Upper lobe of left lung (tissue), 4 donors: ENCODE results near the gene ADCY4.
A peak's percentile ranks its signal among the peaks of the same experiment; 100 is the strongest.

ENCODE experiments used
- POLR2A ChIP-seq, 4 donors: fragments of 450-650 bp; IDR thresholded peaks; one replicate each; pipeline ENCODE4 v1.5.1; 2016 to 2017; ENCODE audit warnings: antibody characterized with exemption in 4 of 4, mild to moderate bottlenecking in 2 of 4
- POLR2AphosphoS5 ChIP-seq, 2 donors: sonication (generic); formaldehyde crosslinking; IDR thresholded peaks; one replicate each; pipeline ENCODE4 v1.5.1; 2017; ENCODE audit warnings: antibody characterized with exemption in 2 of 2
- TF ChIP-seq, protein P1 (sequence below), 6 experiments: fragments of 450-650 bp in 4 of 6; fragments of 200-600 bp in 2 of 6; sonication (generic) in 2 of 6; IDR thresholded peaks; one replicate each; pipeline ENCODE4 v1.5.1; 2016 to 2019; ENCODE audit warnings: antibody characterized with exemption in 6 of 6

DNA sequence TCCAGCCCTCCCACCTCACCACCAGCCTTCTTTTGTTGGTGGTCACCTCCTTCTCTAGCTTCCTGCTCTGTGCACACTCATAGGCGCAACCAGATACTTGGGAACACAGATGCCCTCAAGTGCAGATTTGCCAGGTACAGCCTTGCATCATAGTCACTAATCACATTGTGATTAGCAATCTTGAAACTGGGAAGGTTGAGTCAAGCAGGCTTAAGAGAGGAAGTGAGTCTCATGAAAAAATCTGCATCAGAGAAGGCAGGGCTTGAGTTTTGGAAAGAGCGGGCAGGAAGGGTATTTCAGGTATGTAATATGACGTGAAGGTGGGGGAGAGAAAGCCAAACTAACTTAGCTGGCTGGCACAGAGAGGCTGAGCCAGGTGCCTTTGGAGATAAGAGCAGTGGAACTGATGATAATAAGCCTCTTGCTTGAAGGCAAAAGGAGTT, 60.7 kb downstream of the ADCY4 start:
- TF ChIP-seq, protein P1, sequence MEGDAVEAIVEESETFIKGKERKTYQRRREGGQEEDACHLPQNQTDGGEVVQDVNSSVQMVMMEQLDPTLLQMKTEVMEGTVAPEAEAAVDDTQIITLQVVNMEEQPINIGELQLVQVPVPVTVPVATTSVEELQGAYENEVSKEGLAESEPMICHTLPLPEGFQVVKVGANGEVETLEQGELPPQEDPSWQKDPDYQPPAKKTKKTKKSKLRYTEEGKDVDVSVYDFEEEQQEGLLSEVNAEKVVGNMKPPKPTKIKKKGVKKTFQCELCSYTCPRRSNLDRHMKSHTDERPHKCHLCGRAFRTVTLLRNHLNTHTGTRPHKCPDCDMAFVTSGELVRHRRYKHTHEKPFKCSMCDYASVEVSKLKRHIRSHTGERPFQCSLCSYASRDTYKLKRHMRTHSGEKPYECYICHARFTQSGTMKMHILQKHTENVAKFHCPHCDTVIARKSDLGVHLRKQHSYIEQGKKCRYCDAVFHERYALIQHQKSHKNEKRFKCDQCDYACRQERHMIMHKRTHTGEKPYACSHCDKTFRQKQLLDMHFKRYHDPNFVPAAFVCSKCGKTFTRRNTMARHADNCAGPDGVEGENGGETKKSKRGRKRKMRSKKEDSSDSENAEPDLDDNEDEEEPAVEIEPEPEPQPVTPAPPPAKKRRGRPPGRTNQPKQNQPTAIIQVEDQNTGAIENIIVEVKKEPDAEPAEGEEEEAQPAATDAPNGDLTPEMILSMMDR (IDR thresholded peaks at IDR 0.05), result no peak
- TF ChIP-seq POLR2A (IDR thresholded peaks at IDR 0.05), result peak in 1 of 4 donors; percentile 36
- TF ChIP-seq POLR2AphosphoS5 (IDR thresholded peaks at IDR 0.05), result peak; percentile 52 to 74
